Stimulated activated CD4-positive, alpha-beta T cell treated with anti-CD3 and anti-CD28 coated beads, Interleukin-15, amount 100 ng/mL, for 48 hours (primary cell): ENCODE data around the gene RGS6.

Source experiments
- DNase-seq, 2 donors: peaks; one replicate each; pipeline ENCODE4 v3.0.0-alpha.2; 2020; ENCODE audit warnings: low read depth in 2 of 2

The RGS6 gene

DNA sequence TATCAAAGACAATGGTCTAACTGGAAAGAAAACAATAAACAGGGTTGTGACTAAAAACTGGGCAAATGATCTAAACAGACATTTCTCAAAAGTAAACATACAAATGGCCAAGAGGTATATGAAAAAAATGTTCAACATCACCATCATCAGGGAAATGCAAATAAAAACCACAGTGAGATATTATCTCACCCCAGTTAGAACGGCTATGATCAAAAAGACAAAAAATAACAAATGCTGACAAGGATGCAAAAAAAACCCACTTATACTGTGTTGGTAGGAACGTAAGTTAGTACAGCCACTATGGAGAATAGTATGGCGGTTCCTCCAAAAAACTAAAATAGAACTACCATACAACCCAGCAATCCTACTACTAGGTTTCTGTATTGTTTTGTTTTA lies 470.1 kb downstream of the RGS6 start:
- no peak for DNase-seq

DNA sequence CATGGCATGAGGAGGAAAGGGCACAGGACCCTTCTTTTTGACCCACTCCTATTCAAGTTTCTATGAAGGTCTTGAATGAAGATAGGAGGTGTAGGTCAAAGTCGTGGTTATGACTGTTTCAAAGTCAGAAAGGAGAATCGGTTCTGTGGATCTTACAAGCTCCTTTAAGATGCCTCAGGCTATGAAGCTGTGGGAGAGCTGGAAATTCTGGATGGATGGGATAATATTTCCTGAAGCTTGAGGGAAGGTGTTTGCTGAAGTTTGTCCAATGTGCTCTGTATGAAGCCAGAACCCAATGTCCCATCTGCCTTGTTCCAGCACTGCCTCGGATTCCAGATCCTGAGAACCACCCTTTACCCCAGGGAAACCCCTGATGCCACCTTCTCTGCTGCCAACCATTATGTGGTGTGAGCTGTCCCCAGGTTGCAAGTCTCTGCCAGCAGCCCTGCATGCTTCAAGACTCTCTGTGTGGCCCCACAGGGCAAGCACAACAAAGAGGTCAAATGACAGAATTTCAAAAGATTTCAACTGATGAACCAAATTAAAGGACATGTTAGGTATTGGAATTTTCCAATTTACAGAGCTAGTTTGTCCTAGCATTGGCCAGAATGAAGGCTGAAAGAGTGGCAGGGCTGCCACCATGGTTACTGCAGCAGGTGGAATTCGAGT lies 472.0 kb downstream of the RGS6 start:
- DNase-seq = no peak

DNA sequence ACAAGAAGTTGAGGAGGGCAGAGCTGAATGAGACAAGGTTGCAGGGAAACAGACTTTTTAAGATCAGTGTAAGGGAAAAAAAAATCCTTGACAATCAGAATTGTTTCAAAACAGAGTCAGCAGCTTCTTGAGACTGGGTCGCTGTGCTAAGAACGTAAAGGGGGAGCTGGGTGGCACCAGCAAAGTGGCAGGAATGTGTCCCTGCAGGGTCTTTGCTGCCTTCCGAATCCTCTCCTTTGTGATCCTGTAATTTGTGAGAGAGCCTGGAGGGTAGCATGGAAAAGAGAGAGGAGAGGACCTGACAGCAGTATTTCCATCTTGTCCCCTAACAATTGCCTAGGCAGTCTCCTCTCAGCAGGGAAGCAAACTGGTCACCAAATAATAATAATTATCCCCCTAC lies 472.8 kb downstream of the RGS6 start:
- no peak for DNase-seq

DNA sequence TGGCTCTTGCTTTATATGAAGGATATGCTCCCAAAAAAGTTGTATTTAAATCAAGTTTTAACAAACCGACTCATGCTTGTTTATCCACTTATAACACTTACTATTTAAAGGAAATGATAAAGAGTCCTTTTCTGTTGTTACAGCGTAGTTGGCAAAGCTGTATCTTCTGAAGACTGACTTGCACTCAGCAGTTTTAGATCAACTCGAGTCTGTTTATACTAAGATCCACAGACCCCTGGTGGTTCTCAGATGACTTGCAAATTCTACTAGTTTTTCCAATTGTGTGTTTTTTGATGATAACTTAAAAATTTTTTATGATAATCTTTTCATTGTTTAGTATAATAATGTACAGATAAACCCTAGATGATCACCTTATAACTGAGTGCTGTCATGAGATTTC lies 475.8 kb downstream of the RGS6 start:
- DNase-seq = no peak

DNA sequence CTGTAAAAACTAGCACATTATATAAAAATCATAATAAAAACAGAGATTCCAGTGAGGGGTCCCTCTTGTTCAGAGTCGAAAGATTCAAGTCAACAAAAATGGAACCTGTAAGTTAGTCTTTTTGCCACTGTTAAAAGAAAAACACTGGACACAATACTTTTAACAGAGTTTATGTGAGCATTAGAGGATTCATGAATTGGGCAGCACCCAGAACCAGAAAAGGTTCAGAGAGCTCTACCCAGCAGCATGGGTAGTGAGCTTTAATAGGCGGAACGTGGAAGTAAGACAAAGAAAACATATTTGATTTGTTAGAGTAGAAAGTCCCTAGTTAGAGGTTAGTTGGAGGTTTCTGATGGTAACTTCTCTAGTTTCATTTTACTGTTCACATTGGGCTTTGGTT lies 476.8 kb downstream of the RGS6 start:
- DNase-seq = no peak

DNA sequence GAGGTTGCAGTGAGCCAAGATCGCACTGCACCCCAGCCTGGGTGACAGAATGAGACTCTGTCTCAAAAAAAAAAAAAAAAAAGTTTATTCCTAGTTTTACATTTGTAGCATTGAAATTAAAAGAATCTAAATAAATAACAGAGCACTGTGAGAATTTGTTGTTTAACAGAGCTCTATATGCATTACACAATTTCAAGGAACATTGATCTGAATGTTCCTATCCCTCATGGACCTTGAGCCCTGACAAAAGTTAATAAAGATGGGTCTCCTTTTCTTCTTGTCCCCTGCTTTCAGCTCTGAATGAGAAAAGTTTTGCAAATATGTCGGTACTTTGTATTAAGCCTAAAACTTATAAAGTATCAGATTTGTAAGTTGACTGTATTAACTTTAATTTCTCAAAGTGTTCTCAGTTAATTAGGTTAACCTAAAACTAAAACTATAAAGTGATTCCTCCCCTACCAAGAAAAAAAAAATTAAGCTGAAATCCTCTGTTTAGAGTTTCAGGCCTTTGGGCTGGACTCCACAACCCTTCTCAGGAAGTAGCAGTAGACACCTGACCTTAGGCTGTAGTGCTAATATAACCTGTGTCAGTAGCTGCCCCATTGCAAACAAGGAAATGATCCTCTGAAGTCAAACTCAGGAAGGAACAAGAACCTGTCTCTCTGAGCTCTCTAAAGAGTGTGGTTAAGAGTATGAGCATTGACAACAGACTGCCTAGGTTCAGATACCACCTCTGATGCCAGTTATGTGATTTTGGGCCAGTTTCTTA lies 484.0 kb downstream of the RGS6 start:
- DNase-seq = no peak

DNA sequence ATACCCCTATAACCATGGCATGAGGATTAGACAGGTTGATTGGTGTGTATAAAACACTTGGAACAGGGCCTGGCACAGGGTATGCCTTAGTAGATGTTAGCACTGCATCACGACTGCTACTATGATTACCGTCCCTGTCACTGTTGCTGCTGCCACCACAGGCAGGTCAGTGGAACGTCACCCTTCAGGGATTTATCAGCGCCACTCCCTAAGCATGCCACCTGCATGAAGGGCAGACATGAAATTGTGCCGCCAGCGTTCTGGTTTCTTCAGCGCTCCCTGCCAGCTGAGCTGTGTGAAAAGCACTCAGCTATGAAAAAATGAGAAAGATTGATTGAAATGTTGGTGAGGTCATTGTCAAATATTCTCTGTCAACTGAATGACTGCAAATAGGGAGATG lies 484.7 kb downstream of the RGS6 start:
- DNase-seq = no peak

DNA sequence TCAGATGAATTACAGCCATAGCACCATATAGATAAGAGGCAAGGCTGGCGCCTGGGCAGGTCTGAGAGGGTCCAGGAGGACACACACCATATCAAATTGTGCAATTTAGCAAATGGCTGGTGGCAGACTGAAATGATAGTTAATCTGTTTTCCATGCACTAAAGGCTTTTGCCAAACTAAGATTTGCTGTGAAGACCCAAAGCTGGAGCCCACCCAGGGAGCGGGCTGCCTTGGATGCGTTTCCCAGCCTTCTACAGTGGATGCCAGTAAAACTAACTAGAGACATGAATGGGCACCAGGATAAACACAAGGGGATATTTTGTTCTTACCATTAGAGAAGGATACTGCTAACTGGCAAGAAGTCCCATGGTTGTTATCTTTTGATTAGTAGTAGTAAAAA lies 486.6 kb downstream of the RGS6 start:
- DNase-seq = no peak

DNA sequence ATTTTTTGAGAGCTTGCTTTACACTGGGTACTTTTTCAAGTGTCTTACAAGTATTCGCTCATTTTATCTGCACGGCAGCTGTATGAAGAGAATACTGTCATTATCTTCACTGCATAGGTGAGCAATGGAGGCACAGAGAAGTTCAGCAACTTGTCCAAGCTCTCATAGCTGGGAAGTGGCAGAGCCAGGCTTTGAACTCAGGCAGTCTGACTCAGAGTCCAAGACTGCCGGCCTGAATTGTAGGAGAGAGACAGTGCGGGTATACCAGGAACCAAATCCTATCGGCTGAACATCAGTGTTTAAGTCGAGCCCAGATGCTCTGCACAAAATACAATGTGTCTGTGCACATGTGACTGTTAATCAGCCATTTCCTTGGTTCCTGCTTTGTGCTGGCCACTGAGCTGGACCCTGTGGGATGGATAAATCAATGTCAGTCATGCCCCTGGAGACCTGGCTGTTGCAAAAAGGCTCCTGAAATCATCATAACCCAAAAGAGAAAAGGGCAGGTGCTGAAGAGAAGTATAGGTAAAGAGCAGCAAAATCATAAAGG lies 487.1 kb downstream of the RGS6 start:
- no peak for DNase-seq

DNA sequence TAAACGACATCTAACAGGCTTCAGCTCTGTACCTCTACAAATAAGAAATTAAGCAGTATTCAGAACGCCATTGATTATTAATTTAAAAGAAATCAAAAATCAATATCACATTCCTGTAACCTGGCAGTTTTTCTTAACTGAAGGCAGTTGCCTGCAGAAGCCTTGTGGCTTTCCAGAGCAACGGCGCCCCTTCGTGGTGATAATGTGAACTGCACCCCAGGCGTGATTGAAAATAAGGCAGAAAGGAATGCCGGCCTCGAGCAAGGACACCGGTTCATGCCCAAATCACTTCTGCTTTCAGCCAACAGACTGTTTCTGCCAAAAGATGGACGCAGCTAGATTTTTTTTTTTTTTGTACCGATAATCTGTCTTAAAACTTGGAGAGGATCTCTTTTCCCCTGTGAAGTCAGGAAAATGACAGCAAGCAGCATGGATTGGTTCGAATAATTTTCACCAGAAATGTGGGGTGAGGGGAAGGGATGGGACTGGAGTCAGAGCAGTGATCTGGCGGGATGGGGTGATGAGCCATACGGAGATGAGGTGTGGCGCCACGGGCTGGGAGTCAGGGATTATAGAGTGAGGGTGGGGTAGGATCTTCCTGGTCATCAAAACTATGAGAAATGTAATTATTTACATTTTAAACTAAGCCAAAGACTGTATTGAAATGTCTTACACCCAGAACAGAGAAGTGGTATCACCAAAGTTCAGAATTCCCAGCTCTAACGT lies 488.7 kb downstream of the RGS6 start:
- peak; percentile 59 to 74 for DNase-seq

DNA sequence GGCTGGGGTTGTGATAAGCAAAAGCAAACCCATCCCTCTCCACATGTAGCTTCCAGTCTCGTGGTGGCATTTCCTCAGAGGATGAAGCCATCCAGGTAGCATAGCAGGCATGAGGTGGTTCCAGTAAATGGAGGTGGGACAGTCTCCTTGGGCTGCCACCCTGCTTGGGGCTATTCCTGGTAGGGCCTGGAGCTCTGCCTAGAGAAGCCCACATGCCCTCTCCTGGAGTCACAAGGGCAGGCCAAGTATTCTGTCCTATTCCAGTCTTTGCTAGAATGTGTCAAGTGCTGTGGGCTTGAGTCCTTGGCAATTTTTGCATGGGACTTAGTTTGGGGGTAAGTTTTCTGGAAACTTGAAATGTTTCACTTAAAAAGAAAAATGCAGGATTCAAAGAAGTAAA lies 491.7 kb downstream of the RGS6 start:
- no peak for DNase-seq

DNA sequence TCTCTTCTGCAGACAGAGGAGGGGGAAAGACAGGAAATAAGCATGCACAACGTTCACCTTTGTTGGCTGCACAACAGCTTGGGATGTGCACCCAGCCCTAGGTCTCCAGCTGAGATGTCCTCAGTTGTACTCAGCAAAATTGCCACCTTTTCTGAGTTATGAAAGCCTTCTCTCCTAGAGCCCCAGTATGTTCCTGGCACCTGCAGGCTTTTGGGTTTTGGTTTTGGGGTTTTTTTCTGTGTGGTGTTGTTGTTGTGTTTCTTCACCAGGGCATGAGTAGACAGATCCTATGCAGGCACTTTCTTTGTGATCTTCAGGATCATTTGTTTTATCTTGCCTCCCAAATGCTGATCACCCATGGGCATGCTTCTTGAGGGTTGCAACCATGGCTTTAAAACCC lies 498.2 kb downstream of the RGS6 start:
- DNase-seq = no peak

DNA sequence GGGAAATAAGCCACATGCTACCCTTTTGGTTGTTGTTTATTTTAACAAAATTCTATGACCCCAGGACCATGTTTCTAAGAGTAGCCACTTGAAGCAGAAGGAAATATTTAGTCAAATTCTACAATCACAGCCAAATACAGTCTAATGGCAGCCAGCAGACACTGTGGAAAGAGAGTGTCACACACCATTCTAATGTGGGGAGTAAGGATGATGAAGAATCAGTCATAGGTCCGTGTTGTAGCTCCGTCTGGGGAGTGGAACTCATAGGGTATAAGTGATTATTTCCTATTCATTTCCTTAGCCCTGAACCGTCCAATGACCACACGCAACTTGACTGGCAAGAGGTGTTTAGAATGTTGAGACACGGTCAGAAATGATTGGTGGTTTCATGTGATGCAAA lies 500.5 kb downstream of the RGS6 start:
- no peak for DNase-seq

DNA sequence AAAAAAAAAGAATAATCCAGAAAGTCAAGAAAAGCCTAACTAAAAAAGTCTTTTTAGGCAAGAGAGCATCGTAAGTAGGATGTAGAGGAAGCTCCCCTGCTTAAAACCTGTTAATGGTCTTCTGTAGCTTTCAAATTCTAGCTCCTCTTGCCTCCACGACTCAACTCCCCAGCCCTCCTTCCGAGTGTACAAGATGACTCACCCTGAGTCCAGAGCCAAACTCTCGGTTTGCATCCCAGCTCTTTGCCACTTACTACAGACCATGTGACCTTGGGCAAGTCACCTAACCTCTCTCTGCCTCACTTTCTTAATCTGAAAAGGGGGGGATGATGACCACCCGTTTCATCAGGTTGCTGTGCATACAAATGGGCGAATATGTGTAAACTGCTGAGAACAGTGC lies 501.3 kb downstream of the RGS6 start:
- no peak for DNase-seq

DNA sequence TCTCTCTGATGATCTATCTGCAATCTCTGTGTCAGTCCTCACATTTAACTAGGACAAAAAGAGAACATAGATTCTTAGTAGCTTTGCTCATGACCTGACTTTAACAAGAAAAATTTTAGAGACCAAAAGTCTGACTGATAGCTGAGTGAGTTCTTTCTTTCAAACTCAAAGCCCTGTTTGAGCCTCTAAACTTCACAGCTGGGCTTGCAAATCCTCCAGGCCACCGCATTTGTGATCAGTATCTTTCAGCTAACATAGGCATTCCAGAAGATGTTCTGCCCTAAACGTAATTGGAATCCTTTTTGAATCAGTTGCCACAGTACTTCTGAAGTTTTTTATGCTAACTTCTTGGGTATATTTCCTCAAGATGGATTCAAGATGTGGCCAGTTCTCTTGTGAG lies 502.6 kb downstream of the RGS6 start:
- no peak for DNase-seq

DNA sequence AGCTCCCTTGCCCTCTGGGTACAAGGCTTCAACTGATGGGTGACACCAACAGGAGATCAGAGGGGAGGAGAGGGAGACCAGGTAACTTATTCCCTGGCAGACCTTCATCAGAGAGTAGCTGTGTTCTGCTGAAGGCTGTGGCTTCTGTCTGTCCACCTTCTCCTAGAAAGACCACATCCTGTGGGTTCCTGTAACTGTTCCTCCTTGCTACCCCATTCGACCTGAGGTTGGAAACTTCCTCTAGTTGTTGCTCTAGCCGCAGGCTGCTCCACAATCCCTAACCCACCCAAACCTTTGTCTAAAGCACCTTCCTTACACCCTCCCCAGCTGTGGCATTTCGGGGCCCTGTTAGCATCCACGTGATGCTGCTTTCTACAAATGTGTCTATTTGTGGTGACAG lies 507.5 kb downstream of the RGS6 start:
- peak in 1 of 2 donors; percentile 4 for DNase-seq

DNA sequence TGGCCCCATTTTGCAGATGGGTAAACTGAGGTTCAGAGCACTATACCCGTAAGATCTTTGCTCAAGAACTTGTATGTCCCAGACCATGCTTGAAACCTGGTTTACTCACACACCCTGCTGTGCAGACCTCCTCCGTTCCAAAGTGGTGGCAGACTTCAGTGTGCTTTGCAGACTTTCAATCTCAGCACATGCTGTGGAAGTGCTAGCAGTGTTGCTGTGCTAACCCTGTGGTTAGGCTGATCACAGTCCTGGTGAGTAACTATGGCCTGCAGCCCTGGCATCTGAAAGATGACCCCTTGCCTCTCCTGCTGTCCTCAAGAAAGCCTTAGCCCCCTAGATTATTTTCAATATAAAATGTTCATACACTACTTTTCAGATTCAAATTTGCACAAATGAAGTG lies 511.0 kb downstream of the RGS6 start:
- no peak for DNase-seq

DNA sequence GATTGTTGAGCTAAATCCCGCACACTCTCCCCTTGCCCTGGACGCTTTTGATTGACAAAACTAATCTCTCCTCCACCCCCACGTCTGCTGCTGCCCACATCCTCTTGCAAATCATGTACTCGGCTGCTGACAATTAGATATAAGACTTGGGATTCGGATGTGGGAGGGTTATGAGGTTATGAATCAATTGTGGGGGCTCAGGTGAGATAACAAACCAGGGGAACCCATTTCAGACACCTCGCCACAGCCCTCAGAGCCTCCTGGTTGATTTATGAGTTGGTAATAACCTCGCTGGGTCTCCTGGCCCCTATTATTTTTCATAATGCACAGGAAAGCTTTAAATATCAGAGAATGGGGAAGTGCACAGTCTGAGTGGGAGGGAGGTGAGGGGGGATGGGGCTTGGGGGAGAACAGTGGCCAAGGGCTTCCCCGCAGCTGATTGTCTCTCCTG lies 511.8 kb downstream of the RGS6 start:
- DNase-seq = peak in 1 of 2 donors; percentile 42

DNA sequence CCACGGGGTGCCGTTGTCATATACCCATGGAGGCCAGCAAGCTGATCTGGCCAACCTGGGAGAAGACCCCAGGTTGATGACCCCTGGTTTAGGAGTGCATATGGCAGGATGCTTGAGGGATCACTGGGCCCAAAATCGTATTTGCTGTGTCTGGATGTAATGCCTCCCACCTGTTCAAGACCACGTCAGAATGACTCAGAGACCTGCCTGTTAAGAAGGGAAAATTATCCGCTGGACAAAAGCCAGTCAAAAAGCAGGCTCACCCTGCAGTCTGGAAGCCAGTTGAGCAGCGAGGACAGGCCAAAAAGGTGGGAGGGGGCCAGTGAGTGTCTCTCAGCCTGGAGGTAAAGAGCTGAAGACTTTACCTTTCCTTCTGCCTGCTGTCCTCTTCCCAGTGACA lies 512.5 kb downstream of the RGS6 start:
- no peak for DNase-seq

DNA sequence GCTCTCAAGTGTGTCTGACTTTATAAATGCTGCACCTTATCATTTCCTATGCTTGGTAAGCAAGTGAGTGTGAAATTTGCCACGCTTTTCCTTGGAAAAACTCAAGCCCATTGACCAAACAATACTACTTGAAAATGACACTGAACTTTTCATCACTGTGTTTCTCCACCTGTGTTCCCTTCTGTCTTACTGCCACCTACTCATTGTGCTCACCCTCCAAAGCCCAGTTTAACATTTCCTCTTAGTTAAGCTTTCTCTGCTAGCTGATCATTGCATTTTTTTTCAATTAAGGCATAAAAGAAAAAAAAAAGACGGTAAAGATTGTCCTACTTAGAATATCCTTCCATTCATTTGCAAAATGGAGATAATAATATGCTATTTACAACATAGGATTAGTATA lies 516.0 kb downstream of the RGS6 start:
- no peak for DNase-seq

DNA sequence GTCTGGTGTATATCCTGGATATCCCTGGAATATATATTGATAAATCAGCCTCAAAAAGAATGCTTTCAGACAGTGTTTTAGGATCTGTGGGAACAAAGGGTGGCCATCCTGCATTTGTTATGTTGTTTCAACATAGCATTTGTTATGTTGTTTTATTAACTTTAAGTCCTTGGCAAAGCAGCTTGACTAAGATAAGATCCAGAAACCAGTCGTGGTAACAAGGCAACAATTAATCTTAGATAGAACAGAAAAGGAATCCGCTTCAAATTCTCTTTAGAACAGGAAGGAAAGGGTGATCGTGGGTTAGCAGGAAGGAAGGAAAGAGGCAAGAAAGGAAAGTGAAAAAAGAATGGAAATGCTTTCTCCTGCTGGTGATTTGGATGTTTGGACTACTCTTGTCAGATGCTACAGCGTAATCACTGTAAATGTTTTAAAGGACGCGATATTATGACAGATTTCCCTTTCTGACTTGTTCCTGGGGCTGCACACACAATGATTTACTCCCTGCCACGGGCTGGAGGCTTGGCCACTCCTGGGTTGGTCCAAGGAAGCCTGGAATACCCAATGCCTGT lies 518.3 kb downstream of the RGS6 start:
- no peak for DNase-seq
